C4-2B (cell line): ENCODE results near the gene FAM120B.

Source experiments
- CTCF ChIP-seq: fragments of 450-650 bp; conservative IDR thresholded peaks from 2 replicates; pipeline ENCODE4 v1.5.1; 2017; ENCODE audit warnings: mild to moderate bottlenecking
- ZFX ChIP-seq: fragments of 450-650 bp; IDR thresholded peaks from 2 replicates; pipeline ENCODE4 v1.6.1; 2017

DNA sequence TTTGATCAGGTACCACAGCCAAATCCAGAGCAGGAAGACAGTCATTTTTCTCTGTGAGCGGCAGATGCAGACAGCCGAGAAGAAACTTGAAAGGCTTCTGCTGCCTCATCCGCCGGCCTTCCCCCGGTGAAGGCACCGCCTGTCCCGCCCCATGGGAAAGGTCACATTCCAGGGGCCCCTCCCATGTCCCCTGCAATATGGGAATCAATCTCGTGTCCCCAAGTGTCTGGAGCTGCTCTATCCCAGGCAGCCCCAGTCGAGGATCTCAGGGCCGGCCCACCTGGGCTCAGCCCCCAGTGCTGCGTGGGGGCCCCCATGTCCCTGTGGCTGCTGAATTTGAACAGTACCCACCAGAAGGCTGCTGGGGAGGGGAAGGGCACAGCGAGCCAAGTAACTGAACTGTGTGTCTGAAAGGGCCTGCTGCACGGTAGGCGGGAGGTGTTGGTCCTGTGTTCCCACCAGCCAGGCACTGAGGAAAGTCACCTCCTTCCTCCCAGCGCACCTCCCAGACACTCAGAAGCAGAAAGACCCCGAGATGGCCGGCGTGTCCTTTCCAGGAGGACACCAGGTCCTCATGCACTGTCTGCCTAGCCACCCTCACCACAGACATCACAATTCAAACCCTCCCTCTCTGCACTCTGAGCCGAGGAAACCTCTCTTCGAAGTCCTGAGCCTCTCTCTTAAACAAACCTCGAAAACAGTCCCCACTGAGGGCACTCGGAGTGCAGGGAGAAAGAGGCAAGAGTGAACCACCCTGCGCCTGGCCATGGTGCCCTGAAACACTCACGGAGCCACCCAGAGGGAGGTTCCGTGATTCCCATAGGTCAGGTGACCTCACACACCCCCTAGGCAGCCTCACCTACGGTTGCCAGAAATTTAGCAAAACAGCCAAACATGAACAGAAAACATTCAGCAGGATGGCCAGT, 147.3 kb downstream of the FAM120B start:
- TF ChIP-seq CTCF, result no peak
- TF ChIP-seq ZFX, result no peak
